ENCODE results near the gene ATG2A. TPM values are rescaled to one million over a fixed set of nuclear protein-coding genes. Genes with fewer than 3 reads are reported as not detected.

Gene ATG2A
- polyA plus RNA-seq, 3 donors, result 12.4 to 14.7 (median 14.5) TPM

- peak overlapping the region; percentile 69 for H3K27ac ChIP-seq (ENCODE audit: low read depth, low read length)
- 0 to 1% (median 0%) methylated on average over 18 to 21 of the region's 21 CpGs for WGBS, 3 donors
Observed at GRCh38 chr11:64878223-64878493, 38.9 kb downstream of the ATG2A start.

DNA sequence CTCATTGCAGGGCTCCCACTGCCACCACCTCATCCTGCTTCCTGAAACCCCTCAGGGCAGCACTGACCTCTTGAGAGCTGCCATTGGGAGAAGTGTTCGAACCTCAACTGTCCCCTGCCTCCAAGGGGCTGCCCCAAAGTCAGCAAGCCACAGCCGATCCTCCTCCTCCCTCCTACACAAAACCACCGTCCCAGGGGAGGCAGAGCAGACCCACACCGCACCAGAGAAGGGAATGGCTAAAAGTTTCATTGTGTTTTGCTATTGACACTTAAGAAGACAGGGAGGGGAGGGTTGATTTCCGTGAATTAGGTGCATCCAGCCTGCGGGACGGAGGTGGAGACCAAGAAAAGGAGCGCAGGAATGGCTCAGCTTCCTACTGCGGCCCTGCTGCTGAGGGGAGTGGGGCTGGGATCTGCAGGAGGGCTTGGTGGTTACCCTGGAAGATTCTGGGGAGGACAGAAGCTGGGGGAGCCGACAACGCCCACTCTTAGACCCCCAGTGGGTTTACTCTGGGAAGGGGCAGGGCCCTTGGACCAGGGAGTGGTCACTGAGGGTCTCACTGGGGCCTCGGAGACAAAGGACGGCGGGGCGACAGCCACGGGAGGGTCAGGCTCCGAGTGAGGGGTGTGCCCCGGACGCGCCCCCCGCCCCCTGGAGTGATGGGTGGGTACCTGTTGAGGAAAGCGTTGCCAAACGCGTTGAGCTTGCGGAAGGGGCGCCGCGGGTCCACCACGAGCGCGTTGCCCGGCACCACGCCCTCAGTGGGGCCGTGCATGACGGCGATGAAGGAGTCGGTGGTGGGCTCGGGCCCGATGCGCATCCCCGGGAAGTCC is 39.4 kb downstream of the ATG2A start:
- peak overlapping the region; percentile 69 for H3K27ac ChIP-seq (ENCODE audit: low read depth, low read length)
- 0 to 2% (median 1%) methylated on average over 41 of the region's 41 CpGs for WGBS, 3 donors

- no peak overlapping the region for H3K27ac ChIP-seq (ENCODE audit: low read depth, low read length)
- 12 to 38% (median 24%) methylated on average over 14 of the region's 14 CpGs for WGBS, 3 donors
Observed at GRCh38 chr11:64876835-64877341, 40.1 kb downstream of the ATG2A start.

GRCh38 chr11:64876229-64876750 is 40.7 kb downstream of the ATG2A start:
- H3K27ac ChIP-seq (ENCODE audit: low read depth, low read length), result no peak overlapping the region
- WGBS, 3 donors, result 34 to 66% (median 36%) methylated on average over 11 of the region's 11 CpGs

DNA sequence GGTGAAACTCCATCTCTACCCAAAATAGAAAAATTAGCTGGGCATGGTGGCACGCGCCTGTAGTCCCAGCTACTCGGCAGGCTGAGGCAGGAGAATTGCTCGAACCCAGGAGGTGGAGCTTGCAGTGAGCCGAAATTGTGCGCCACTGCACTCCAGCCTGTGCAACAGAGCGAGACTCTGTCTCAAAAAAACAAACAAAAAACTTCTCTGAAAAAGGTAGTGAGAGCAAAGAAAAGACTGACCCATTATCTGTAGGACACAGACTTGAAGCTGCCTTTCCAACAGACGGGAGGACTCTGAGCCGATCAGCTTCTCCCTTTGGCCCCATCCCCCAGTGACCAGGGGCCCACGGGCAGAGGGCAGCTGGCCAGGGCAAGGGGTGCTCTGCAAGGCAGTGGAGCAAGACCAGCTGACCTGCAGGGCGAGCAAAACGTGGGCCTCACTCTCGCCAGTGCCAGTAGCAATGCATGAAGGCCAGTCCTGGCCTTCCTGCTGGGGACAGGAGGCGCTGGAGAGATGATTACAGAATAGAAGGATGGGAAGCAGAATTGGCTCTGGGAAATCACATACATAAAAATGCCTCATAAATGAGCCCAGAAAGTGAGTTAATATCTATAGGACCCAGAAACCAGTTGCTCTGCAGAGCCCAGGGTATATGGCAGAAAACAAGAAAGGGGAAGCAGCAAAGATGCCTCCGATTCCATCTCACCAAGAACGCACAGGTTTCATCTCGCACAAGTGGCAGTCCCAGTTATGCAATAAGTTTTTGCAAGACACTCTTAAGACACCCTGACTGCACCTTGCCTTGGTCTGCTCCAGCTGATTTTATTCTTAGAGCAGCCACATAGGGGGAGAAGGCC is 41.4 kb downstream of the ATG2A start:
- 64 to 78% (median 68%) methylated on average over 17 of the region's 17 CpGs for WGBS, 3 donors
- H3K27ac ChIP-seq (ENCODE audit: low read depth, low read length), result no peak overlapping the region

DNA sequence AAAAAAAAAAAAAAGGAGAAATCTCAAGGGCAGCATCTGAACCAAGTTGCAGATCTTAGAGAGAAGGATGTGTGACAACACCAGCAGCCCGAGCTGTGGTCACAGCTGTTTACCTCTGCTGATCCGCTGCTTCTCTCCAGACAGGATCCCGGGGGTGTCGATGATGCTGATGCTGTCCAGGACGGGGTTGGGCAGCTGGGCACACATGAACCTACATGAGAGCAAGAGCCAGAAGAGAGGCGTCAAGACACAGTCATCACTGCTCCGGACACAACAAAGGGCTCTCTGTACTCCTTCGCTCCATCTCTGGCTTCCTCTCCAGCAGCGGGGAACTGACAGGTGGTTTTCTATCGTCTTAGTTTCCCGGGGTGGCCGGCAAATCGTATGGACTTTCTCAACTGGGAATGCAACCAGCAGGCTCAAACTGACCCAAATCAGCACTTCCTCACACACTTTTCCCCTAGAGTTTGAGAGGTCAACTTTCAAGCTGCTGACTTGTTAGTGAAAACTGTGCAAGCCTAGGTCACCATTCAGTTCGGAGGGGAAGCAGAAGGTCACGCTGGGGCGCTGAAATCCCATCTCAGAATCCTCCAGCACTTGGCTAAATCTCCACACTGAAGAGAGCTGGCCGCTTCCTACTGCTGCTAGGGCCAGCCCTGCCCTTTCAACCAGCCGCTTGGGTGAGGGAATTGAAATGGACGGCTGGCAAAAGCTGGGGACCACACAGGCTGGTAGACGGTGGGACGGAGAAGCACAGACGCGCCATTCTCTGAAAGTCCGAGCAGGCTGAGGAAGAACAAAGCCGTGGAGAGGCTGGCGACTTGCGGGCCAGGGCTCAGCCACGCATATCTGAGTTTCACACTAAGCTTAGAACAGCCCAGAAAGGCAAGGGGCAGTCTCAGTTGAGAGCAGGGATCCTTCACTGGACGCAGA is 42.4 kb downstream of the ATG2A start:
- no peak overlapping the region for H3K27ac ChIP-seq (ENCODE audit: low read depth, low read length)
- 73 to 87% (median 78%) methylated on average over 29 of the region's 29 CpGs for WGBS, 3 donors

DNA sequence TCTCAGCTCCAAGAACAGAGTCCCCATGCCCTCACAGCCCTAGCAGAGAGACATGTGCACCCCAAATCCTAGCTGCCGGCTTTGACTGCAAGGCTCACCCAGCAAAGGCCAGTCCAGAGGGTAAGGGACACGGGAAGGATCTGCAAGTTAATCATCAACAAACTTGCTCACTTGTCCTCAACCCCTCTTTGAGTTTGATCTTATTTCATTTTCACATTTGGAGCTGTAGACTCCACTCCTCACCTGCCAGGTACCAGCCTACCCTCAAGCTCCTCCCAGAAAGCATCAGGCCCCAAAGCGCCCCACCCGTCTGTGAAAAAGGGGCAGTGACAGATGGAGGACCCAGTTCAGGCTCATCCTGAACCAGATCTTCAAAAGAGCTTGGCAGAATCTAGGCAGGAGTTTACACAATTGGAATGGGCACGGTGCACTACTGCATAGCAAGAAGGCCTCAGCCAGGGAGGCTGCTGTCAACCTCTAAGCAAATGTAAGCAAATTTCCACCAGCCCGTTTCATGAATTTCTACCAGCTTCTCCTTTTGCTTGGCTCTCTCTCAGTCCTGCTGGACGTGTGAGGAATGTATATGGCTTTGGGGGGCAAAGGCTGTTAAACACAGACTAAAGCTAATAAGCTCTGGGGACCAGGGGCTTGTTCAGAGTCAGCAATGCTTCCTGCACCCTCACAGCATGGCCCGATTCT is 44.1 kb downstream of the ATG2A start:
- 76 to 86% (median 80%) methylated on average over 8 of the region's 8 CpGs for WGBS, 3 donors
- no peak overlapping the region for H3K27ac ChIP-seq (ENCODE audit: low read depth, low read length)

- 39 to 63% (median 41%) methylated on average over 3 of the region's 3 CpGs for WGBS, 3 donors
- no peak overlapping the region for H3K27ac ChIP-seq (ENCODE audit: low read depth, low read length)
Observed at GRCh38 chr11:64871492-64871891, 45.5 kb downstream of the ATG2A start.

- peak overlapping the region; percentile 7 for H3K27ac ChIP-seq (ENCODE audit: low read depth, low read length)
- WGBS, 3 donors, result 45 to 66% (median 49%) methylated on average over 20 of the region's 20 CpGs
Observed at GRCh38 chr11:64870893-64871466, 46.0 kb downstream of the ATG2A start.

GRCh38 chr11:64870176-64870892 is 46.7 kb downstream of the ATG2A start:
- 22 to 56% (median 25%) methylated on average over 19 of the region's 19 CpGs for WGBS, 3 donors
- H3K27ac ChIP-seq (ENCODE audit: low read depth, low read length), result peak overlapping the region; percentile 7

- H3K27ac ChIP-seq (ENCODE audit: low read depth, low read length), result no peak overlapping the region
- 47 to 62% (median 54%) methylated on average over 9 of the region's 9 CpGs for WGBS, 3 donors
Observed at GRCh38 chr11:64869571-64870175, 47.3 kb downstream of the ATG2A start.

DNA sequence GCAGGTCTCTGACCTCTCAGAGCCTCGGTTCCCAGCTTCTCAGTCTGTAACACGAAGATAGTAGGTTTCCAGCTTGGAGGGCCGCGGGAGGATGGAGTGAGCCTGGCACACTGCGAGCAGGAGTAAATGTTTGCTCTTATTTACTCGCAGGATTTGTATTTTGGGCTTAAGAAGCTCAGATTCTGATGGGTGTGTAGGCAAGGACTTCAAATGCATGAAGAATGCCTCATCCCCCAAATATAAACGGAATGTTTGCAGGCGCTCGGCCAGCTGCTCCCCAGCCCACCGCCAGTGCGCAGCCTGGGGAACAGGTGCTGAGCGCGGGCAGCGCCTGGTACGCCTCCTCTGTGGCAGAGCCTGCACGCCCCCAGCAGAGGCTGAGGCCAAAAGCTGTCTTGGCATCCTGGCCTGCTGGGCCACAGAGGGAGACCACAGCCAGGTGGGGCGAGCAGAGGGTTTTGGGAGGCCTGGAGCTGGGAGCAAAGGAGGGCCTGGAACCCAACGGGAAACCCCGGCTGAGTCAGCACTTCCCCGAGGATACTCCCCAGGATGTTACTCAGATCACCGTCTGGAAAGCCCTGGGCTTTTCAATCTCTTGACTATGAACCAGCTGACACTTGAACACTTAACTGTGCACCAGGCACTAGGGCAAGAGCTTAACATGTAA is 48.0 kb downstream of the ATG2A start:
- H3K27ac ChIP-seq (ENCODE audit: low read depth, low read length), result no peak overlapping the region
- WGBS, 3 donors, result 51 to 75% (median 52%) methylated on average over 21 of the region's 21 CpGs

DNA sequence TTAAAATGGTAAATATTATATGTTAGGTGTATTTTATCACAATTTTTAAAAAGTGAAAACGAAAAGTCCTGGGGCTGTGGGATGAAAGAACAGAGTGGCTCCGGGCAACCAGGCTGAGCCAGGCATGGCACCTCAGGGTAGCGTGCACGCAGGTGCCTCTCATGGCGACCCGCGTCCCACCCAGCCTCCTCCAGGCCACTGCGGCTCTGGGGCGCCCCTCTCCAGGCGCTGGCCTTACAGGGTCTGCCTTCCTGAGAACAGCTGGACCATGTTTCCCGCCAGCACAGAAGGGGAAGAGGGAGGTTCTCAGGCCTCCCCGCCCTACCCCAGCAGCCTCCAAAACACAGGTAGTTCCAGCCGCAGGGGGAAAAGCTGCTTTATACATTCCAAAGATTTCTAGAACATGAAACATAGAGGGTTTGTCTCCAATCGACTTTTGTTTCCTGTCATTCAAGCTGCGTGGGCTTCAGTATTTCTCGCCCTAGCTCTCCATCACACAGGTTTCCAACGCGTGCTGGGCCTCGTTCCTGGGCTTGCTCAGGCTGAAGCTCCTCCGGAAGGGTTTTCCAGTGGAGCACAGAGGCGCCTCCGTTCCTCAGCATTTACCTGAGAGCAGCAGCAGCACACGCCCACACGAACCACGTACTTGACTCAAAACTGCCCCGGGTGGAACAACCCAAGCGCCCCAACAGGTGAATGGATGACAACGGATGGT is 49.1 kb downstream of the ATG2A start:
- no peak overlapping the region for H3K27ac ChIP-seq (ENCODE audit: low read depth, low read length)
- WGBS, 3 donors, result 77 to 87% (median 77%) methylated on average over 28 of the region's 28 CpGs

DNA sequence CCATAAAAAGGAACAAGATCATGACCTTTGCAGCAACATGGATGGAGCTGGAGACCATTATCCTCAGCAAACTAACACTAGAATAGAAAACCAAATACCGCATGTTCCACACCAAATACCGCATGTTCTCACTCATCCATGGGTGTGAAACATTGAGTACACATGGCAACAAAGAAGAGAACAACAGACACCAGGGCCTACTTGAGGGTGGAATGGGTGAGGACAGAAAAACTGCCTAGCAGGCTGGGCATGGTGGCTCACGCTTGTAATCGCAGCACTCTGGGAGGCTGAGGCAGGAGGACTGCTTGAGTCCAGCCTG is 50.9 kb downstream of the ATG2A start:
- no peak overlapping the region for H3K27ac ChIP-seq (ENCODE audit: low read depth, low read length)
- 95 to 99% (median 99%) methylated on average over 4 of the region's 4 CpGs for WGBS, 3 donors

Data from adipose tissue (tissue), 3 donors.